DND-41 (cell line): ENCODE data around the gene KRT23.

ENCODE experiments used
- ATAC-seq: fragments of 200-7000 bp; cut with Tn5 transposase; 3 replicates; pipeline ENCODE4 v1.9.1; 2021; ENCODE audit warnings: low read depth; ENCODE audit not compliant: insufficient read depth
- DNase-seq: peaks from one replicate; pipeline ENCODE4 v3.0.0-alpha.2; 2020
- H2AFZ ChIP-seq: 2 replicates; pipeline ENCODE4 v1.6.0; 2012; ENCODE audit warnings: low read depth, low read length
- H3K27ac ChIP-seq: 2 replicates; pipeline ENCODE4 v1.5.1; 2012; ENCODE audit warnings: low read length, inconsistent platforms
- H3K27me3 ChIP-seq: fragments of 200-600 bp; sonication (generic); 2 replicates; pipeline ENCODE4 v1.6.0; 2012; ENCODE audit warnings: low read length, mild to moderate bottlenecking, inconsistent platforms; ENCODE audit not compliant: insufficient read depth, poor library complexity
- H3K36me3 ChIP-seq: 2 replicates; pipeline ENCODE4 v1.5.1; 2012; ENCODE audit warnings: low read length, inconsistent platforms; ENCODE audit not compliant: insufficient read depth
- H3K4me1 ChIP-seq: 2 replicates; pipeline ENCODE4 v1.5.1; 2012; ENCODE audit warnings: mild to moderate bottlenecking, low read length; ENCODE audit not compliant: insufficient read depth
- H3K4me2 ChIP-seq: 2 replicates; pipeline ENCODE4 v1.6.0; 2012; ENCODE audit warnings: mild to moderate bottlenecking, moderate library complexity, low read length, inconsistent platforms; ENCODE audit not compliant: insufficient read depth
- H3K4me3 ChIP-seq, 2 experiments: fragments of 200-600 bp in 1 of 2; shearing (Covaris generic) in 1 of 2; 2 replicates each; pipeline ENCODE4 v1.5.1; 2012 to 2016; ENCODE audit warnings: inconsistent platforms in 2 of 2, low read length in 2 of 2, mild to moderate bottlenecking in 2 of 2, low read depth in 1 of 2, moderate library complexity in 1 of 2
- H3K79me2 ChIP-seq: 2 replicates; pipeline ENCODE4 v1.6.0; 2012; ENCODE audit warnings: low read length, inconsistent platforms; ENCODE audit not compliant: insufficient read depth
- H3K9ac ChIP-seq: 2 replicates; pipeline ENCODE4 v1.6.0; 2012; ENCODE audit warnings: low read depth, mild to moderate bottlenecking, inconsistent platforms, low read length, moderate library complexity
- H3K9me3 ChIP-seq: 2 replicates; pipeline ENCODE4 v1.5.1; 2012; ENCODE audit warnings: low read length, moderate library complexity, mild to moderate bottlenecking, inconsistent platforms; ENCODE audit not compliant: insufficient read depth, severe bottlenecking
- H4K20me1 ChIP-seq: 2 replicates; pipeline ENCODE4 v1.6.0; 2012; ENCODE audit warnings: low read length; ENCODE audit not compliant: insufficient read depth
- CTCF ChIP-seq: IDR thresholded peaks from 2 replicates; pipeline ENCODE4 v1.5.1; 2012; ENCODE audit warnings: borderline replicate concordance, low read length, moderate library complexity, mild to moderate bottlenecking; ENCODE audit not compliant: poor library complexity, severe bottlenecking; ENCODE audit errors: extremely low read depth
- EZH2 ChIP-seq: IDR thresholded peaks from 3 replicates; pipeline ENCODE4 v1.6.1; 2012; ENCODE audit warnings: borderline replicate concordance, low read depth, mild to moderate bottlenecking, moderate library complexity, low read length, inconsistent platforms; ENCODE audit not compliant: severe bottlenecking

KRT23 gene

GRCh38 chr17:40873801-40874200, 63.6 kb downstream of the KRT23 start:
- Histone ChIP-seq H3K4me2 (no peak overlapping the region), H4K20me1 (no peaks in the 10 kb centered on the region), H3K27ac (no peak overlapping the region), H3K9me3 (no peaks in the 10 kb centered on the region), H3K4me3 (no peak overlapping the region), H3K79me2 (no peaks in the 10 kb centered on the region), H3K9ac (no peak overlapping the region), H2AFZ (no peak overlapping the region), H3K4me1 (no peaks in the 10 kb centered on the region), H3K36me3 (no peaks in the 10 kb centered on the region), H3K27me3 (peaks cover 23% of the 10 kb centered on the region)
- DNase-seq: no peak
- TF ChIP-seq CTCF (no peak), EZH2 (no peak)
- no peak for ATAC-seq

GRCh38 chr17:40873255-40873654, 64.2 kb downstream of the KRT23 start:
- Histone ChIP-seq H3K4me2 (no peak overlapping the region), H2AFZ (no peak overlapping the region), H3K9me3 (no peaks in the 10 kb centered on the region), H3K9ac (no peak overlapping the region), H3K27ac (no peak overlapping the region), H3K4me3 (no peak overlapping the region), H3K36me3 (no peaks in the 10 kb centered on the region), H3K27me3 (peaks cover 23% of the 10 kb centered on the region), H3K79me2 (no peaks in the 10 kb centered on the region), H3K4me1 (no peaks in the 10 kb centered on the region), H4K20me1 (no peaks in the 10 kb centered on the region)
- no peak for DNase-seq
- no peak for ATAC-seq
- no peak for TF ChIP-seq CTCF
- no peak for TF ChIP-seq EZH2
